Esophagus squamous epithelium (tissue), 5 donors: ENCODE data around the gene RNF151. TPM values are rescaled to one million over a fixed set of nuclear protein-coding genes. Genes with fewer than 3 reads are reported as not detected.
A peak's percentile ranks its signal among the peaks of the same experiment; 100 is the strongest.
"Not testable (repeated sequence)": the region's sequence is repeated elsewhere in the genome, so short reads cannot be mapped to it uniquely, and the experiment has no call there.

Source experiments
- DNase-seq: peaks from one replicate; lab custom pipeline; 2025; lab: John Stamatoyannopoulos, UW
- H3K27ac ChIP-seq, 4 donors: fragments of 200-600 bp; sonication (generic); one replicate each; pipeline ENCODE4 v1.5.1; 2016 to 2019; ENCODE audit warnings: mild to moderate bottlenecking in 1 of 4
- H3K27me3 ChIP-seq, 4 donors: fragments of 200-600 bp; sonication (generic); 1 replicate in 3 of 4; 2 replicates in 1 of 4; pipeline versions ENCODE4 v1.5.1 to v1.6.0; 2017 to 2021; ENCODE audit warnings: antibody characterized with exemption in 1 of 4
- H3K36me3 ChIP-seq, 3 donors: fragments of 200-600 bp; sonication (generic); one replicate each; pipeline ENCODE4 v1.5.1; 2016 to 2019
- H3K4me1 ChIP-seq, 3 donors: fragments of 200-600 bp; sonication (generic); one replicate each; pipeline ENCODE4 v1.5.1; 2017 to 2019
- H3K4me3 ChIP-seq, 4 donors: fragments of 200-600 bp; sonication (generic); 1 replicate in 3 of 4; 2 replicates in 1 of 4; pipeline ENCODE4 v1.5.1; 2016 to 2019; ENCODE audit warnings: mild to moderate bottlenecking in 2 of 4, moderate library complexity in 1 of 4
- H3K9me3 ChIP-seq, 3 donors: fragments of 200-600 bp; sonication (generic); one replicate each; pipeline ENCODE4 v1.5.1; 2016 to 2019
- POLR2A ChIP-seq, 4 donors: fragments of 450-650 bp; IDR thresholded peaks; one replicate each; pipeline ENCODE4 v1.6.1; 2017; ENCODE audit warnings: antibody characterized with exemption in 4 of 4, mild to moderate bottlenecking in 4 of 4, moderate library complexity in 3 of 4
- WGBS, 2 donors: methylation state at CpG; one replicate each; pipeline ENCODE4 v1.1.5; 2018; 5-methylcytosine and 5-hydroxymethylcytosine counted together
- intact Hi-C: fragments of 100-400 bp; cut with DNase I; formaldehyde crosslinking; loops from one replicate; pipeline ENCODE4 v1.15.0; 2022
- total RNA-seq, 4 donors: library from RNA; depleted of rRNA; stranded (reverse); fragments of >200 nt; gene quantifications; one replicate each; pipeline ENCODE4 v1.1.0, GENCODE V29; 2016
- TF ChIP-seq, protein P1 (sequence below), 6 experiments: fragments of 450-650 bp in 4 of 6; fragments of 200-600 bp in 2 of 6; sonication (generic) in 2 of 6; IDR thresholded peaks; one replicate each; pipeline ENCODE4 v1.5.1; 2016 to 2019; ENCODE audit warnings: antibody characterized with exemption in 6 of 6, mild to moderate bottlenecking in 4 of 6, moderate library complexity in 4 of 6
- donor health status: DM: yes; HTN: yes; CAD: no.

RNF151 gene
- total RNA-seq, 4 donors from 2014 or later, result not detected

DNA sequence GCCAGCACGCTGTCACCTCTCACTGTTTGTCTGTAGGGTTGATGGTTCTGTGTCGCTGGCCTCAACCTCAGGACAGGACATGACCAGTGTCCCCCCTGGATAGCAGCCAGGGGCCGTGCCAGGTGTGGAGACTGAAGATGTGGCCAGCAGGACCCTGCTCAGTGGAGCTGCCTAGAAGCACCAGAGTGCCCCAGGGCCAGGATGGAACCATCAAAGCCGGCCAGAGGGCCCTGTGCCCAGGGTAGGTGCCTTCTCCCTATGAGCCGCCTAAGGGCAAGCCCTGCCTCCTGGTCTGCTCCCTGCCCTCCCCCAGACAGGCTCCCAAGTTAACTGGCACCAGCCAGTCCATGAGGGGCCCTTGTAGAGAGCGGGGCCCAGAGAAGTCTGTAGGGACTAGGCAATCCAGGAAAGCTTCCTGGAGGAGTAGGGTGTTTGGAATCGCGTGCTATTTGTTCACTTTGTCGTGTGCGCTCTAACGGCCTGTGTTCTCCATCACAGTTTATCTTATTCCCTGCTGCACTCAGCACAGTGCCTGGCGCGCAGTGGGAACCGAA is 7.9 kb upstream of the RNF151 start:
- Histone ChIP-seq H3K27ac (peak overlapping the region; percentile 39 to 91 (median 88)), H3K27me3 (no peaks in the 10 kb centered on the region), H3K9me3 (no peaks in the 10 kb centered on the region), H3K4me1 (peaks cover 24 to 52% (median 35%) of the 10 kb centered on the region in 3 donors), H3K4me3 (peak overlapping the region; percentile 63 to 95 (median 72)), H3K36me3 (peaks cover 8 to 30% (median 14%) of the 10 kb centered on the region in 3 donors)
- TF ChIP-seq, protein P1, sequence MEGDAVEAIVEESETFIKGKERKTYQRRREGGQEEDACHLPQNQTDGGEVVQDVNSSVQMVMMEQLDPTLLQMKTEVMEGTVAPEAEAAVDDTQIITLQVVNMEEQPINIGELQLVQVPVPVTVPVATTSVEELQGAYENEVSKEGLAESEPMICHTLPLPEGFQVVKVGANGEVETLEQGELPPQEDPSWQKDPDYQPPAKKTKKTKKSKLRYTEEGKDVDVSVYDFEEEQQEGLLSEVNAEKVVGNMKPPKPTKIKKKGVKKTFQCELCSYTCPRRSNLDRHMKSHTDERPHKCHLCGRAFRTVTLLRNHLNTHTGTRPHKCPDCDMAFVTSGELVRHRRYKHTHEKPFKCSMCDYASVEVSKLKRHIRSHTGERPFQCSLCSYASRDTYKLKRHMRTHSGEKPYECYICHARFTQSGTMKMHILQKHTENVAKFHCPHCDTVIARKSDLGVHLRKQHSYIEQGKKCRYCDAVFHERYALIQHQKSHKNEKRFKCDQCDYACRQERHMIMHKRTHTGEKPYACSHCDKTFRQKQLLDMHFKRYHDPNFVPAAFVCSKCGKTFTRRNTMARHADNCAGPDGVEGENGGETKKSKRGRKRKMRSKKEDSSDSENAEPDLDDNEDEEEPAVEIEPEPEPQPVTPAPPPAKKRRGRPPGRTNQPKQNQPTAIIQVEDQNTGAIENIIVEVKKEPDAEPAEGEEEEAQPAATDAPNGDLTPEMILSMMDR (IDR thresholded peaks at IDR 0.05), result no peak
- no peak for TF ChIP-seq POLR2A (IDR thresholded peaks at IDR 0.05)
- intact Hi-C loops, result no loop called here
- WGBS, 2 donors, result 19 to 25% methylated on average over 11 of the region's 14 CpGs
- no peak for DNase-seq

DNA sequence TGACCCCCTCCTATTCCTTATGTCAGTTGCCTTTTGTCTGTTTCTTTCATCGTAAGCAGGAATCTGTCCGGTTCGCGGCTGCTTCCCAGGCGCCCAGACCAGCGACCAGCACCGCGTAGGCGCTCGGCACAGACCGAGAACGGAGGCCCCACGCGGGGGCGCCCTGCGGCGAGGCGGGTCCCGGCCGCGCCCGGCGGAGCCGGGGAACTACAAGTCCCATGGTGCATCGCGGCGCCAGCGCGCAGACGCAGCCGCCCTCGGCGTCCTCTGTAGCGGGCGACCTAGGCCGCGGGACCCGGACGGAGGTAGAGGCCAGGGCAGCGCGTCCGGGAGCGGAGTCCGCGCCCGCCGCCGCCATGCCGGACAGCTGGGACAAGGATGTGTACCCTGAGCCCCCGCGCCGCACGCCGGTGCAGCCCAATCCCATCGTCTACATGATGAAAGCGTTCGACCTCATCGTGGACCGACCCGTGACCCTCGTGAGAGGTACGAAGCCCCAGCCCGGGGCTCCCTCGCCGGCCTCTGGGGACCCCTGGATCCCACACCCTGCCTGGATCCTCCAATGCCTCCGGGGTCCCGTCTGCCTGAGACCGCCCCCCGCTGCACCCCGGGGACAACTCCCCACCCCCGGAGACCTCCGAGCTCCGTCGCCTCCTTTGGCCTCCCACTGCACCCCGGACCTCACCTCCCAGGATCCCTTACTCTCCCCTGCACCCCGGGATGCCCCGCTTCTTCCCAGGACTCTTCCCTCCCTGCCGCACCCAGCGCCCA is 7.2 kb upstream of the RNF151 start, which contains the start of gene NDUFB10:
NDUFB10 (plus strand) TSS at position 270 of the 771 bp plus-strand sequence; CDS start at position 357, 87 bp downstream.
- DNase-seq, result peak; percentile 45
- peak within 1 kb of the TSS; percentile 84 to 91 (median 88) for H3K27ac ChIP-seq
- TF ChIP-seq, protein P1 (IDR thresholded peaks at IDR 0.05), result peak; percentile 49 to 82 (median 61)
- peak in 3 of 4 donors; percentile 73 to 92 (median 84) for TF ChIP-seq POLR2A (IDR thresholded peaks at IDR 0.05)
- peaks cover 8 to 31% (median 14%) of the 10 kb centered on the region in 3 donors for H3K36me3 ChIP-seq
- H3K9me3 ChIP-seq, result no peaks in the 10 kb centered on the region
- intact Hi-C loops, result no loop called here
- H3K4me1 ChIP-seq, result peaks cover 25 to 58% (median 36%) of the 10 kb centered on the region in 3 donors
- 0 to 1% methylated on average over 13 to 16 of the region's 79 CpGs for WGBS, 2 donors
- H3K27me3 ChIP-seq, result no peaks in the 10 kb centered on the region
- H3K4me3 ChIP-seq, result peak within 1 kb of the TSS; percentile 63 to 95 (median 72)

DNA sequence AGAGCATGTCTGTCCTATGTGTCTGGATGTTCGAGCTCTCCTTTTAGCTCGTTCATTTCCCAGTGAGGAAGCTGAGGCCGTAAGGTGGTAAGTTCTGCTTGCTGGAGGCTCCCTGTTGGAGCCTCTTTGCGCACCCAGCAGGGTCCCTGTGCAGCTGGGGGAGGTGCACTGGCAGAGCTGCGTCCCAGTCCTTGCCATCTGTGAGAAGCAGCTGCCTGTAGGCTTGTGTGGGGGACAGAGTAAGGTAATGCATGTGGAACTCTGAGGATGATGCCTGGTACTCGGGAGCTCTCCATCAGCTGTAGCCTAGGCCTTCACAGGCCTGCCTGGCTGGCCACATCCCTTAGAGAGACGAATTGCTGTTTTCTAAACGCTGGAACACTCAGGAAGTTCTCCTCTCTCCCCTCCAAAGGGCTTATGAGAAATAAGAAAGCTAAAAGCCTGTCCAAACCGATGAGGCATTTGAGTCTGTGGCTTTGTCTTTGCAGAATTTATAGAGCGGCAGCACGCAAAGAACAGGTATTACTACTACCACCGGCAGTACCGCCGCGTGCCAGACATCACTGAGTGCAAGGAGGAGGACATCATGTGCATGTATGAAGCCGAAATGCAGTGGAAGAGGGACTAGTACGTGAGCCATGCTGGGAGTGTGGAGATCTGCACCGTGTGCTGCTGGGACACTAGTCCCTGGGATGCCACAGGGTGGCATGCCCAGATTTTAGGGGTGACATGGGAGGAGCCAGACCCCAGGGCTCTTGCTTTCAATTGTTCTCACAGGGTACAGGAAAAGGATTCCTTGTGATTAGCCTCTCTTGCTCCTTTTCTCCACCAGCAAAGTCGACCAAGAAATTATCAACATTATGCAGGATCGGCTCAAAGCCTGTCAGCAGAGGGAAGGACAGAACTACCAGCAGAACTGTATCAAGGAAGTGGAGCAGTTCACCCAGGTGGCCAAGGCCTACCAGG is 5.7 kb upstream of the RNF151 start:
- 23 to 30% methylated on average over 13 to 15 of the region's 20 CpGs for WGBS, 2 donors
- no peak for TF ChIP-seq POLR2A (IDR thresholded peaks at IDR 0.05)
- TF ChIP-seq, protein P1 (IDR thresholded peaks at IDR 0.05), result peak in 1 of 6 experiments; percentile 10
- intact Hi-C loops, result no loop called here
- H3K27me3 ChIP-seq, result no peaks in the 10 kb centered on the region
- H3K4me1 ChIP-seq, result peaks cover 30 to 66% (median 42%) of the 10 kb centered on the region in 3 donors
- no peak for DNase-seq
- peaks cover 8 to 31% (median 14%) of the 10 kb centered on the region in 3 donors for H3K36me3 ChIP-seq
- peak overlapping the region; percentile 84 to 91 (median 88) for H3K27ac ChIP-seq
- peak overlapping the region in 3 of 4 donors; percentile 63 to 95 (median 75) for H3K4me3 ChIP-seq
- no peaks in the 10 kb centered on the region for H3K9me3 ChIP-seq

DNA sequence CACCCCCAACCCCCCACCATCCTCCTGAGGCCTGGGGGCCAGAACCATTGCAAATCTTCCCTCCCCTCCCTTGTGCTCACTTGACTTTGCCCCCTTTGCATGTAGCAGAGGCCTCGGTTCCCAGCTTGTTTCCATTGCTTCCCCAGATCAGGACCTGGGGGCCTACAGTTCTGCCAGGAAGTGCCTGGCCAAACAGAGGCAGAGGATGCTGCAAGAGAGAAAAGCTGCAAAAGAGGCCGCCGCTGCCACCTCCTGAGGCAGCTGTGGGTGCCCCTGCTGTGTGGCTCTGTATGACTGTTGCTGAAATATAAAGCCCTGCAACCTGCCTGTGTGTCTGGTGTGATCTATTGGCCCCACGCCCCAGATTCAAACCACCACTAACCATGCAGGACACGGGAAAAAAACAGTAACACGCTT is 5.0 kb upstream of the RNF151 start:
- Histone ChIP-seq H3K27me3 (no peaks in the 10 kb centered on the region), H3K27ac (peak overlapping the region in 1 of 4 donors; percentile 91), H3K4me1 (peaks cover 33 to 73% (median 43%) of the 10 kb centered on the region in 3 donors), H3K9me3 (no peaks in the 10 kb centered on the region), H3K36me3 (peaks cover 8 to 31% (median 14%) of the 10 kb centered on the region in 3 donors), H3K4me3 (no peak overlapping the region)
- TF ChIP-seq, protein P1 (IDR thresholded peaks at IDR 0.05), result no peak
- no peak for TF ChIP-seq POLR2A (IDR thresholded peaks at IDR 0.05)
- 41 to 42% methylated on average over 5 of the region's 6 CpGs for WGBS, 2 donors
- no peak for DNase-seq
- intact Hi-C loops, result no loop called here

DNA sequence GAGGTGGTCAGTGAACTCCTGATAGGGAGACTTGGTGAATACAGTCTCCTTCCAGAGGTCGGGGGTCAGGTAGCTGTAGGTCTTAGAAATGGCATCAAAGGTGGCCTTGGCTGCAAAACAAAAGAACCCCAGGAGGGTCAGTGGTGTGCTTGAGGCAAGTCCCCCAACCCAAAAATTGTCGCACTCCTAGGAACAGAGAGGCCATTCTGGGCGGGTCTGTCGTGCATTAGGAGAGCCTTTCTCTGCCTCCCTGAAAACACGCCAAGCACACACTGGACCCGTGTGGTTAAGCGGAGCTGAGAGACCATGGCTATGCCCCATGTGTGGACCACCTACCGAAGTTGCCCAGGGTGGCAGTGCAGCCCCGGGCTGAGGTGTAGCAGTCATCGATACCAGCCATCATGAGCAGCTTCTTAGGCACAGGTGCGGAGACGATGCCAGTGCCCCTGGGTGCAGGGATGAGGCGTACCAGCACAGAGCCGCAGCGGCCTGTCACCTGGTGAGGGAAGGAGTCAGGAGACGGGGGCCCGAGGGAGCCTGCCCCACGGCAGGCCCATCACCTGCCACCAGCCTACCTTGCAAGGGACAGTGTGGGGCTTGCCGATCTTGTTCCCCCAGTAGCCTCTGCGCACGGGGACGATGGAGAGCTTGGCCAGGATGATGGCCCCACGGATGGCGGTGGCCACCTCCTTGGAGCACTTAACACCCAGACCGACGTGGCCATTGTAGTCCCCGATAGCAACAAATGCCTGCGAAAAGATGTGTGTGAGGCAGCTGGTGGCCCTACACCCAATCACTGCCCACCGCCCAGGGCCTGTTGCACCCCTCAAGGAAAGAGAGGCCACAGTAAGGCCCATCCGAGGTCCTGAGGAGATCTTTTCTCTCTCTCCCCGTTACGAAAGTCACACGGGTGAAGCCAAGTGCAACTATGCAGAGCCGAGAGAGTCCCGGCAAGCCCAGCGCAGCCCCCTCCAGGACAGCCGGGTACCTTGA is 4.2 kb upstream of the RNF151 start:
- H3K27me3 ChIP-seq, intact Hi-C loops, DNase-seq, H3K9me3 ChIP-seq: not testable (repeated sequence)
- 48 to 74% methylated on average over 10 to 13 of the region's 37 CpGs for WGBS, 2 donors
- peak overlapping the region in 3 of 4 donors; percentile 95 to 99 (median 98) for H3K27ac ChIP-seq
- peaks cover 33 to 73% (median 43%) of the 10 kb centered on the region in 3 donors for H3K4me1 ChIP-seq
- peak overlapping the region in 3 of 4 donors; percentile 86 to 99 (median 89) for H3K4me3 ChIP-seq
- H3K36me3 ChIP-seq, result peaks cover 8 to 31% (median 14%) of the 10 kb centered on the region in 3 donors
